H1 (cell line): ENCODE results near the gene RXRA. TPM values are rescaled to one million over a fixed set of nuclear protein-coding genes. Genes with fewer than 3 reads are reported as not detected.

Experiments
- CBX8 ChIP-seq: fragments of 300-800, 300-1000 bp; sonication (generic); IDR thresholded peaks from 2 replicates; pipeline ENCODE4 v1.7.1; 2016; ENCODE audit warnings: low read depth, low read length, borderline replicate concordance
- CEBPB ChIP-seq: IDR thresholded peaks from 2 replicates; pipeline ENCODE4 v1.6.1; 2012; ENCODE audit warnings: low read depth, low read length
- NRF1 ChIP-seq: IDR thresholded peaks from 2 replicates; pipeline ENCODE4 v1.6.1; 2011; ENCODE audit warnings: mild to moderate bottlenecking, low read depth, low read length, improper control_type of control experiment
- RXRA ChIP-seq: IDR thresholded peaks from 2 replicates; pipeline ENCODE4 v1.6.1; 2011; ENCODE audit warnings: low read depth, mild to moderate bottlenecking, low read length, moderate library complexity; ENCODE audit not compliant: insufficient read depth
- polyA plus RNA-seq, 7 experiments: library from polyadenylated mRNA; depleted of rRNA in 3 of 7; stranded (reverse) in 5 of 7; unstranded in 2 of 7; fragments of >200 nt in 5 of 7; fragments of 200-250 nt in 2 of 7; gene quantifications; 1 replicate in 5 of 7; 2 replicates in 1 of 7; 4 replicates in 1 of 7; pipeline versions ENCODE4 v1.2.1 to v1.2.3, GENCODE V29; 2011 to 2013; ENCODE audit warnings: missing spikeins in 2 of 7, mixed read lengths in 2 of 7
- total RNA-seq: library from RNA; stranded (reverse); fragmentation: NEBNext Ultra II Directional; extraction: Animal tissue kit (Norgen Biotek cat#: 25700); gene quantifications from 2 replicates; pipeline ENCODE4 v1.2.1, GENCODE V29; 2021
- TF ChIP-seq, protein P1 (sequence below), 3 experiments: IDR thresholded peaks; 1 replicate in 2 of 3; 2 replicates in 1 of 3; pipeline versions ENCODE4 v1.5.1 to v1.6.1; 2011; ENCODE audit warnings: low read length in 3 of 3, mild to moderate bottlenecking in 3 of 3, inconsistent platforms in 2 of 3, low read depth in 1 of 3, moderate library complexity in 1 of 3; ENCODE audit not compliant: insufficient read depth in 1 of 3; ENCODE audit errors: control extremely low read depth in 1 of 3

RXRA gene
- total and polyA plus RNA-seq, 2 of the 8 experiments (the other 6 are each of a cell fraction or from before 2014, with no cell fraction given), result 9.8 to 29.4 TPM

DNA sequence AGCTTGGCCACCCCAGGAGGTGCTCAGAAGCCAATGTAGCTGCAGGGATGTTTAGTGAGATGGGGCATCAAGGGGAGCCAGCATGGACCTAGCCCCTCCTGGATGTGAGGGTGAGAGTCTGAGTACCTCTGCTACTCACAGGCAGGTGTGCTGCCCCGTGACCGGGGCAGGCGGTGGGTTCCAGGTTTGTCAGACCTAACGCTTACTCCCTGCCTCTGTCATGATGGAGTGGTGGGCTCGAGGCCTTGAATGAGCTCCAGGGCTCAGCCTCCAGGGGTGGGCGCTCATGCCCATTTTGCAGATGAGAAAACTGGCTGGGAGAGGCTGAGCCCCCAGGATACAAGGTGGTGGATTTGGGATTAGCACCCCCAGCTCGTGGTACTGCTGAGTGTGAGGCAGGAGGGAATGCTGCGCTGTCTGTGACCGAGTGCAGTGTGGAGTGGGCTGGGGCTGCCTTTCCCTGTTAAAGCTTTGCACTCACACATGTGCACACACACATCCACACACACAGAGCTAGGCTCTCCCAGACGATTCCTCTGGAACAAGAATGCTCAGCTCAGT is 1.5 kb downstream of the RXRA start (continued):
- TF ChIP-seq, protein P1, sequence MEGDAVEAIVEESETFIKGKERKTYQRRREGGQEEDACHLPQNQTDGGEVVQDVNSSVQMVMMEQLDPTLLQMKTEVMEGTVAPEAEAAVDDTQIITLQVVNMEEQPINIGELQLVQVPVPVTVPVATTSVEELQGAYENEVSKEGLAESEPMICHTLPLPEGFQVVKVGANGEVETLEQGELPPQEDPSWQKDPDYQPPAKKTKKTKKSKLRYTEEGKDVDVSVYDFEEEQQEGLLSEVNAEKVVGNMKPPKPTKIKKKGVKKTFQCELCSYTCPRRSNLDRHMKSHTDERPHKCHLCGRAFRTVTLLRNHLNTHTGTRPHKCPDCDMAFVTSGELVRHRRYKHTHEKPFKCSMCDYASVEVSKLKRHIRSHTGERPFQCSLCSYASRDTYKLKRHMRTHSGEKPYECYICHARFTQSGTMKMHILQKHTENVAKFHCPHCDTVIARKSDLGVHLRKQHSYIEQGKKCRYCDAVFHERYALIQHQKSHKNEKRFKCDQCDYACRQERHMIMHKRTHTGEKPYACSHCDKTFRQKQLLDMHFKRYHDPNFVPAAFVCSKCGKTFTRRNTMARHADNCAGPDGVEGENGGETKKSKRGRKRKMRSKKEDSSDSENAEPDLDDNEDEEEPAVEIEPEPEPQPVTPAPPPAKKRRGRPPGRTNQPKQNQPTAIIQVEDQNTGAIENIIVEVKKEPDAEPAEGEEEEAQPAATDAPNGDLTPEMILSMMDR (IDR thresholded peaks at IDR 0.05; ENCODE audit: control extremely low read depth in 1 of 3, insufficient read depth in 1 of 3, low read depth in 1 of 3, low read length in 3 of 3), result no peak
- TF ChIP-seq CEBPB (no peak), NRF1 (no peak), CBX8 (no peak), RXRA (no peak)
